ENCODE measurements around the gene TREM1. TPM values are rescaled to one million over a fixed set of nuclear protein-coding genes. Genes with fewer than 3 reads are reported as not detected.
"Not testable (repeated sequence)": the region's sequence is repeated elsewhere in the genome, so short reads cannot be mapped to it uniquely, and the experiment has no call there.

Gene TREM1
- total RNA-seq, 1 donor from 2014 or later: not detected

GRCh38 chr6:41315203-41315602 is 28.7 kb upstream of the TREM1 start:
- H3K27me3 Mint-ChIP-seq (ENCODE audit: unreplicated experiment): peaks cover 63% of the 10 kb centered on the region
- no peak for DNase-seq (ENCODE audit: extremely low spot score, unreplicated experiment)
- H3K36me3 Mint-ChIP-seq (ENCODE audit: unreplicated experiment): no peaks in the 10 kb centered on the region
- H3K4me1 Mint-ChIP-seq (ENCODE audit: unreplicated experiment): peaks cover 9% of the 10 kb centered on the region
- H3K9me3 Mint-ChIP-seq (ENCODE audit: unreplicated experiment): no peaks in the 10 kb centered on the region
- no peak overlapping the region for H3K27ac Mint-ChIP-seq (ENCODE audit: unreplicated experiment)
- no peak for TF ChIP-seq CTCF (IDR thresholded peaks at IDR 0.05)
- H3K4me3 Mint-ChIP-seq (ENCODE audit: unreplicated experiment): no peak overlapping the region

- peaks cover 4% of the 10 kb centered on the region for H3K9me3 Mint-ChIP-seq (ENCODE audit: unreplicated experiment)
- DNase-seq (ENCODE audit: extremely low spot score, unreplicated experiment): no peak
- no peaks in the 10 kb centered on the region for H3K36me3 Mint-ChIP-seq (ENCODE audit: unreplicated experiment)
- no peak overlapping the region for H3K4me3 Mint-ChIP-seq (ENCODE audit: unreplicated experiment)
- peak; percentile 70 for TF ChIP-seq CTCF (IDR thresholded peaks at IDR 0.05)
- no peaks in the 10 kb centered on the region for H3K4me1 Mint-ChIP-seq (ENCODE audit: unreplicated experiment)
- H3K27me3 Mint-ChIP-seq (ENCODE audit: unreplicated experiment): peaks cover 64% of the 10 kb centered on the region
- no peak overlapping the region for H3K27ac Mint-ChIP-seq (ENCODE audit: unreplicated experiment)
Observed at GRCh38 chr6:41306187-41306854, 19.8 kb upstream of the TREM1 start.

- no peak for DNase-seq (ENCODE audit: extremely low spot score, unreplicated experiment)
- Mint-ChIP-seq H3K36me3 (ENCODE audit: unreplicated experiment) (no peaks in the 10 kb centered on the region), H3K4me3 (ENCODE audit: unreplicated experiment) (no peak overlapping the region), H3K27me3 (ENCODE audit: unreplicated experiment) (peaks cover 73% of the 10 kb centered on the region), H3K4me1 (ENCODE audit: unreplicated experiment) (no peaks in the 10 kb centered on the region), H3K27ac (ENCODE audit: unreplicated experiment) (no peak overlapping the region), H3K9me3 (ENCODE audit: unreplicated experiment) (peaks cover 4% of the 10 kb centered on the region)
- no peak for TF ChIP-seq CTCF (IDR thresholded peaks at IDR 0.05)
Observed at GRCh38 chr6:41302638-41303037, 16.2 kb upstream of the TREM1 start.

GRCh38 chr6:41298785-41299502 is 12.5 kb upstream of the TREM1 start:
- TF ChIP-seq CTCF (IDR thresholded peaks at IDR 0.05): no peak
- no peak for DNase-seq (ENCODE audit: extremely low spot score, unreplicated experiment)
- Mint-ChIP-seq H3K9me3 (ENCODE audit: unreplicated experiment) (peaks cover 9% of the 10 kb centered on the region), H3K4me1 (ENCODE audit: unreplicated experiment) (no peaks in the 10 kb centered on the region), H3K27me3 (ENCODE audit: unreplicated experiment) (peaks cover 64% of the 10 kb centered on the region), H3K27ac (ENCODE audit: unreplicated experiment) (no peak overlapping the region), H3K36me3 (ENCODE audit: unreplicated experiment) (no peaks in the 10 kb centered on the region), H3K4me3 (ENCODE audit: unreplicated experiment) (no peak overlapping the region)

- DNase-seq (ENCODE audit: extremely low spot score, unreplicated experiment); H3K9me3 Mint-ChIP-seq (ENCODE audit: unreplicated experiment); H3K4me3 Mint-ChIP-seq (ENCODE audit: unreplicated experiment); H3K4me1 Mint-ChIP-seq (ENCODE audit: unreplicated experiment); H3K27ac Mint-ChIP-seq (ENCODE audit: unreplicated experiment); H3K36me3 Mint-ChIP-seq (ENCODE audit: unreplicated experiment): not testable (repeated sequence)
- peaks cover 62% of the 10 kb centered on the region for H3K27me3 Mint-ChIP-seq (ENCODE audit: unreplicated experiment)
Observed at GRCh38 chr6:41297248-41297647, 10.8 kb upstream of the TREM1 start.
